Sigmoid colon (tissue), 4 donors: ENCODE data around the gene SFT2D3.
A peak's percentile ranks its signal among the peaks of the same experiment; 100 is the strongest.

Source experiments
- EP300 ChIP-seq, 4 donors: sonication (generic); formaldehyde crosslinking; IDR thresholded peaks; one replicate each; pipeline ENCODE4 v1.6.1; 2017; ENCODE audit warnings: antibody characterized with exemption in 4 of 4
- POLR2A ChIP-seq, 2 donors: fragments of 450-650 bp; IDR thresholded peaks; one replicate each; pipeline ENCODE4 v1.6.1; 2016; ENCODE audit warnings: antibody characterized with exemption in 2 of 2, mild to moderate bottlenecking in 2 of 2, moderate library complexity in 2 of 2
- TF ChIP-seq, protein P1 (sequence below), 4 experiments: fragments of 450-650 bp in 3 of 4; fragments of 200-600 bp in 1 of 4; IDR thresholded peaks; one replicate each; pipeline ENCODE4 v1.5.1; 2016 to 2019; ENCODE audit warnings: antibody characterized with exemption in 4 of 4, mild to moderate bottlenecking in 3 of 4, moderate library complexity in 2 of 4

DNA sequence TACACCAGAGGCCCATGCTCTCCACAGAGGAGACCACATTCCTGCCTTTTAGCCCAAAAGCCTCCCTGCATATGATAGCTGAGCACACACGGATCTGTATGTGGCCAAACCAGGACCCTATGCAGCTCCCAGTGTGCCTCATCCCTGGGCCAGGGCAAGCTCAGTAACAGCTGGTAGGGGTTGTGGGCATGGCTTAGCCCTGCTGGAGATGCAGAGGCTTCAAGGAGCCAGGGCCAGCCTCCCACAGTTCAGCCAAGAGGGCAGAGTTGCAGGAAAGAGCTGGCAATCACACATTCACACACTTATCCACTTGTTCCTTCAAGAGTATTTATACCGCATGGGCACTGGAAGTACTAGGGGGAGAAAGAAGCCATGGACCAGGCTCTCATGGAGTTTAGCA is 24.4 kb upstream of the SFT2D3 start:
- TF ChIP-seq, protein P1, sequence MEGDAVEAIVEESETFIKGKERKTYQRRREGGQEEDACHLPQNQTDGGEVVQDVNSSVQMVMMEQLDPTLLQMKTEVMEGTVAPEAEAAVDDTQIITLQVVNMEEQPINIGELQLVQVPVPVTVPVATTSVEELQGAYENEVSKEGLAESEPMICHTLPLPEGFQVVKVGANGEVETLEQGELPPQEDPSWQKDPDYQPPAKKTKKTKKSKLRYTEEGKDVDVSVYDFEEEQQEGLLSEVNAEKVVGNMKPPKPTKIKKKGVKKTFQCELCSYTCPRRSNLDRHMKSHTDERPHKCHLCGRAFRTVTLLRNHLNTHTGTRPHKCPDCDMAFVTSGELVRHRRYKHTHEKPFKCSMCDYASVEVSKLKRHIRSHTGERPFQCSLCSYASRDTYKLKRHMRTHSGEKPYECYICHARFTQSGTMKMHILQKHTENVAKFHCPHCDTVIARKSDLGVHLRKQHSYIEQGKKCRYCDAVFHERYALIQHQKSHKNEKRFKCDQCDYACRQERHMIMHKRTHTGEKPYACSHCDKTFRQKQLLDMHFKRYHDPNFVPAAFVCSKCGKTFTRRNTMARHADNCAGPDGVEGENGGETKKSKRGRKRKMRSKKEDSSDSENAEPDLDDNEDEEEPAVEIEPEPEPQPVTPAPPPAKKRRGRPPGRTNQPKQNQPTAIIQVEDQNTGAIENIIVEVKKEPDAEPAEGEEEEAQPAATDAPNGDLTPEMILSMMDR (IDR thresholded peaks at IDR 0.05), result no peak
- TF ChIP-seq POLR2A (IDR thresholded peaks at IDR 0.05) (no peak), EP300 (IDR thresholded peaks at IDR 0.05) (peak in 1 of 4 donors; percentile 49)
